ENCODE measurements around the gene LARP1.

The LARP1 gene

GRCh38 chr5:154849791-154850201, 94.6 kb downstream of the LARP1 start:
- Histone ChIP-seq H3K27ac (ENCODE audit: insufficient read depth, low read depth, low read length, poor library complexity, severe bottlenecking) (peak overlapping the region; percentile 38), H3K9me3 (ENCODE audit: control insufficient read depth, low read length) (no peaks in the 10 kb centered on the region), H3K4me1 (ENCODE audit: control insufficient read depth, insufficient read depth, low read length) (no peaks in the 10 kb centered on the region), H3K4me3 (ENCODE audit: insufficient read depth, low read depth, low read length) (peak overlapping the region; percentile 44), H3K36me3 (ENCODE audit: control insufficient read depth, insufficient read depth, low read length) (no peaks in the 10 kb centered on the region), H3K27me3 (ENCODE audit: control insufficient read depth, insufficient read depth, low read length, poor library complexity, severe bottlenecking) (no peaks in the 10 kb centered on the region)
- 77 to 80% methylated on average over 2 of the region's 2 CpGs for WGBS, 2 experiments

DNA sequence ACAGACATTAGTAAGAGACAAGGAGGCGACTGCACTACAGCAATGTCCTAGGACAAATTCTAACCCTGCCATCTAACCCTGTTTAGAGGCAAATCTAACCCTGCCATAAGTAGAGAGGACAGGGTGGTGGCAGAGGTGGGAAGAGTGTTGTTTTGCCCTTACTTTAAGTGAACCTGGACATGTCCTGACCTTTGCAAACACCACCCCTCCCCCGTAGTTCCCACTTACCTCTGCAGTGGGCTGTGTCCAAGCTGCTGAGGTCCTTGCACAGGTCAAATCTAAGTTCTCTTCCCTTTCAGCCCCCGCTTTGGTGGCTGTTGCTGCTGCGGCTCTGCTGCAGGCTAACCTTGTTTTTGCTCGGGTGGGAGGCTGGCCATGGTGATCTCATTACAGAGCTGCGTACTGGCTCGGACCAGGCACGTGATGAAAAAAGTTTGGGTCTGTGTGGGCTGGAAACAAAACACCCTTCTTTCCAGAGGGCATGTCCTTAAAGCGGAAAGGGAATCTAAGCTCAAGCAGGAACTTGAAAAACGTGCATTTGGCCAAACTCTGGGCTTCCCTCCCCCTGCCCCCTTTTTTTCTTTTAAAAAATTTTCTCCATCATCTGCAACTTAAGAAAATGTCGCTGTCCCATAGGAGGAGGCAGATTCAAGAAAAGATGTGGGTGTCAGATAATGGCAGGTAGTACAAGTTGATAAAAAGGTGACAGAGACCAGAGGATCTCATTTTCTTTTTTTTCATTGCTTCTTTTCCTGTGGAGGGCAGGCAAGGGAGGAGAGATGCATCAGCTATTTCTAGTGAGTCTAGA, 95.3 kb downstream of the LARP1 start, which contains the start of gene FAXDC2:
Gene FAXDC2, minus strand, starts transcription at position 349 of the 808 bp plus-strand sequence. CDS start 12,425 bp downstream, outside the sequence.
- no peaks in the 10 kb centered on the region for H3K27me3 ChIP-seq (ENCODE audit: control insufficient read depth, insufficient read depth, low read length, poor library complexity, severe bottlenecking)
- H3K4me1 ChIP-seq (ENCODE audit: control insufficient read depth, insufficient read depth, low read length), result no peaks in the 10 kb centered on the region
- no peaks in the 10 kb centered on the region for H3K36me3 ChIP-seq (ENCODE audit: control insufficient read depth, insufficient read depth, low read length)
- 10 to 14% methylated on average over 11 of the region's 11 CpGs for WGBS, 2 experiments
- H3K27ac ChIP-seq (ENCODE audit: insufficient read depth, low read depth, low read length, poor library complexity, severe bottlenecking), result peak within 1 kb of the TSS; percentile 38
- H3K4me3 ChIP-seq (ENCODE audit: insufficient read depth, low read depth, low read length), result peak within 1 kb of the TSS; percentile 44
- no peaks in the 10 kb centered on the region for H3K9me3 ChIP-seq (ENCODE audit: control insufficient read depth, low read length)

GRCh38 chr5:154851351-154851750, 96.2 kb downstream of the LARP1 start:
- no peaks in the 10 kb centered on the region for H3K9me3 ChIP-seq (ENCODE audit: control insufficient read depth, low read length)
- H3K27me3 ChIP-seq (ENCODE audit: control insufficient read depth, insufficient read depth, low read length, poor library complexity, severe bottlenecking), result no peaks in the 10 kb centered on the region
- H3K4me3 ChIP-seq (ENCODE audit: insufficient read depth, low read depth, low read length), result no peak overlapping the region
- WGBS, 2 experiments, result 92 to 96% methylated on average over 3 of the region's 3 CpGs
- H3K4me1 ChIP-seq (ENCODE audit: control insufficient read depth, insufficient read depth, low read length), result no peaks in the 10 kb centered on the region
- no peaks in the 10 kb centered on the region for H3K36me3 ChIP-seq (ENCODE audit: control insufficient read depth, insufficient read depth, low read length)
- no peak overlapping the region for H3K27ac ChIP-seq (ENCODE audit: insufficient read depth, low read depth, low read length, poor library complexity, severe bottlenecking)

GRCh38 chr5:154857530-154858296, 102.5 kb downstream of the LARP1 start:
- H3K9me3 ChIP-seq (ENCODE audit: control insufficient read depth, low read length), result no peaks in the 10 kb centered on the region
- H3K27ac ChIP-seq (ENCODE audit: insufficient read depth, low read depth, low read length, poor library complexity, severe bottlenecking), result peak overlapping the region; percentile 99
- H3K27me3 ChIP-seq (ENCODE audit: control insufficient read depth, insufficient read depth, low read length, poor library complexity, severe bottlenecking), result no peaks in the 10 kb centered on the region
- H3K36me3 ChIP-seq (ENCODE audit: control insufficient read depth, insufficient read depth, low read length), result no peaks in the 10 kb centered on the region
- H3K4me1 ChIP-seq (ENCODE audit: control insufficient read depth, insufficient read depth, low read length), result peaks cover 3% of the 10 kb centered on the region
- peak overlapping the region; percentile 87 for H3K4me3 ChIP-seq (ENCODE audit: insufficient read depth, low read depth, low read length)
- 0 to 1% methylated on average over 58 to 59 of the region's 59 CpGs for WGBS, 2 experiments

DNA sequence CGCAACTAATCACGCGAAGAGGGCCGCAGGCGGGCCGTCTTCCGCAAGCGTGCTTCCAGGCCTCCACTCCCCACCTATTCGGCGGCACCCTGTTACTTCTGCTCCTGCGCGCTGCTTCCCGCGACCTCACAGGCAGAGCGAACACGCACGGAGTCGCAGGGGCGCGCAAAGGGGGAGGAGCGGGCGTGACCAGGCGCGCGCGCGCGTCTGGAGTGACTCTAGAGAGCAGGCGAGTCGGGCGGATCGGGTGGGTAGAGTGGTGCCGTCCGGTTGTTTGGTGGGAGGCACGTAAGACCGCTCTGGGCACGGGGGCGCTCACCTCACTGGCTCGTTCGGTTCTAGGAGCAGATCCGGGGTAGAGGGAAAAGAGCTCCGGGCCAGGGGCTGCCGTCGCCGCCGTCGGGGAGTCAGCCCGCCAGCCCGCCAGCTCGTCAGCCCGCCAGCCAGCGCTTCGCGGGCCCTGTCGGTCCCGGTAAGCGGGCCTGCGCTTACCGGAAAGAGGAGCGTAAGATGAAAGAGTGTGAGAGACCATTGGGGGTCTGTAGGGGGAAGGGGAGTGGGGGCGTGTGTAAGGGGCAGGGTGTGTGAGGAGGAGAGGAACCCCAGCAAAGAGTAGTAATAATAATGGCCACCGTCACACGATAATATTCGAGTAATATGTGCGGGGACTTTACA, 103.3 kb downstream of the LARP1 start, which contains the start of gene CNOT8:
Gene CNOT8, plus strand, starts transcription at position 331 of the 675 bp plus-strand sequence. CDS start 4,652 bp downstream, outside the sequence.
- 0% methylated on average over 65 of the region's 65 CpGs for WGBS, 2 experiments
- Histone ChIP-seq H3K27me3 (ENCODE audit: control insufficient read depth, insufficient read depth, low read length, poor library complexity, severe bottlenecking) (no peaks in the 10 kb centered on the region), H3K4me3 (ENCODE audit: insufficient read depth, low read depth, low read length) (peak within 1 kb of the TSS; percentile 87), H3K4me1 (ENCODE audit: control insufficient read depth, insufficient read depth, low read length) (peaks cover 3% of the 10 kb centered on the region), H3K36me3 (ENCODE audit: control insufficient read depth, insufficient read depth, low read length) (no peaks in the 10 kb centered on the region), H3K27ac (ENCODE audit: insufficient read depth, low read depth, low read length, poor library complexity, severe bottlenecking) (peak within 1 kb of the TSS; percentile 99), H3K9me3 (ENCODE audit: control insufficient read depth, low read length) (no peaks in the 10 kb centered on the region)

DNA sequence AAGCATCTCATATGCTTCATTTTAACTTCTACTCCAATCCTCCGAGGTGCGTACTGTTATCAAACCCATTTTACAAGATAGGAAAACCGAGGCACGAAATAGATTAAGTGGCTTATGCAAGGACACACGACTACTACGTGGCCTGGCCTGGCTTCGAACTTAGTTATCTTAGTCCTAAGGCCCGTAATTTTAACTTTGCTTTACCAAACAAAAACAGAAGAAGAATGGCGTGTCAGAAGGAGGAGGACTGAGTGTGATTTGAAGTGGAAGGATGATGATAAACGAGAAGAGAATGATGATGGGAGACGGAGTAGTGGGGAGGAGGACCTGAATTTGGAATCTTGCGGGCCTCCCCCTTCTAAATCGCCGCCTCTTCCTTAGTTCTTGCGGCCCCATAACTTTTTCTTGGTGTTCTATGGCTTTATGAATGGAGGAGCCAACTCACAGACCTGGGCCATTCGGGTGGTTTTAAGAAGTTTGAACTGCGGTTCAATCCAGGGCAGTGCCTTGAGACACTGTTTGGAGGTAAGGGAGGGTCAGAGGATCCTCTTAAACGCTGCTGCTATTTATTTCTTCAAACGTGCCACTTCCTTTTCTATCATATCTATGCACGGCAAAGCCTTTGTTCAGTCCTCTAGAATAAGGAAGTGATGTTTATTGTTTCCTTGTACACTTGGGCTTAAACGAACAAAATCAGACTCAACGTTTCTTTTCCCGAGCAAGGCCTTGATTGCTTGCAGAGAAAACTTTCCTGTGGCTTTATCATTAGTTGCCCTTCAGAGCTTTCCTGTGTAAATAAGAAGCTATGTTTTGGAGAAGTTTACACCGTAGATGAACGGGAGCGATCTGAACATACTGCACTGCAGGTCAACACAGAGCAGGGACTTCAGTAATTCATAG, 104.0 kb downstream of the LARP1 start:
- H3K9me3 ChIP-seq (ENCODE audit: control insufficient read depth, low read length), result no peaks in the 10 kb centered on the region
- peak overlapping the region; percentile 87 for H3K4me3 ChIP-seq (ENCODE audit: insufficient read depth, low read depth, low read length)
- no peaks in the 10 kb centered on the region for H3K27me3 ChIP-seq (ENCODE audit: control insufficient read depth, insufficient read depth, low read length, poor library complexity, severe bottlenecking)
- peak overlapping the region; percentile 99 for H3K27ac ChIP-seq (ENCODE audit: insufficient read depth, low read depth, low read length, poor library complexity, severe bottlenecking)
- no peaks in the 10 kb centered on the region for H3K36me3 ChIP-seq (ENCODE audit: control insufficient read depth, insufficient read depth, low read length)
- H3K4me1 ChIP-seq (ENCODE audit: control insufficient read depth, insufficient read depth, low read length), result peaks cover 3% of the 10 kb centered on the region
- 14 to 18% methylated on average over 24 to 26 of the region's 26 CpGs for WGBS, 2 experiments

DNA sequence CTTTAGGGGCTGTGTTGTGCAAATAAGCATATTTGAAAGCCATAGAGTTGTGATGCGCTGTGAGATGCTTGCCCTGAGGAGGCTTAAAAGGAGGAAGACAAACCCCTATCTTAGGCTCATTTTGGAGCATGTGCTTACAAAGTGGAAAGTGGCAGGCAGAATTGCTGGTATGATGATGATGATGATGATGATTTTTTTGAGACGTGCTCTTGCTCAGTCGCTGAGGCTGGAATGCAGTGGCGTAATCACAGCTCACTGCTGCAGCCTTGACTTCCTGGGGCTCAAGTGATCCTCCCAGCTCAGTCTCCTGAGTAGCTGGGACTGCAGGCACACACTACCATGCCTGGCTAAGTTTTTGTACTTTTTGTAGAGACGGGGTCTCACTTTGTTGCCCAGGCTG, 104.9 kb downstream of the LARP1 start:
- WGBS, 2 experiments, result 59 to 63% methylated on average over 5 of the region's 5 CpGs
- peaks cover 3% of the 10 kb centered on the region for H3K4me1 ChIP-seq (ENCODE audit: control insufficient read depth, insufficient read depth, low read length)
- H3K27me3 ChIP-seq (ENCODE audit: control insufficient read depth, insufficient read depth, low read length, poor library complexity, severe bottlenecking), result no peaks in the 10 kb centered on the region
- no peaks in the 10 kb centered on the region for H3K9me3 ChIP-seq (ENCODE audit: control insufficient read depth, low read length)
- no peak overlapping the region for H3K27ac ChIP-seq (ENCODE audit: insufficient read depth, low read depth, low read length, poor library complexity, severe bottlenecking)
- no peaks in the 10 kb centered on the region for H3K36me3 ChIP-seq (ENCODE audit: control insufficient read depth, insufficient read depth, low read length)
- peak overlapping the region; percentile 87 for H3K4me3 ChIP-seq (ENCODE audit: insufficient read depth, low read depth, low read length)

DNA sequence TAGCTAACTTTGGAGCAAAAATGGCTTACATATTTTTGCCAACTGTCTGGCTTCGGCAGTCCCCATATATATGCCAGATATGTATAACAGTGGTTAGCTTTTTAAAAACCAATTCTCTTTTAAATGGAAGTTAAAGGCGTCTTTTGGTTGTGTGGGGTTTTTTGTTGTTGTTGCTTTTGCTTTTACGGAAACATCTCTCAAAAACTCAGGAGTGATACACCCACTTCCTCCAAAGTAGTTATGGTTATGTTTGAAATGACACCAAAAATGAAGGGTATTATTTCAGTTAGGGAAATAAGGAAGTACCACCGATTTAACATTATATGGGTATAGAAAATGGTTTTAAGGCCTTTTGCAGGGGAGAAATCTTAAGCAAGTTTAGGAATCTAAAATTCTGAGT, 105.6 kb downstream of the LARP1 start:
- no peaks in the 10 kb centered on the region for H3K27me3 ChIP-seq (ENCODE audit: control insufficient read depth, insufficient read depth, low read length, poor library complexity, severe bottlenecking)
- 91 to 95% methylated on average over 2 to 4 of the region's 4 CpGs for WGBS, 2 experiments
- peaks cover 3% of the 10 kb centered on the region for H3K4me1 ChIP-seq (ENCODE audit: control insufficient read depth, insufficient read depth, low read length)
- H3K4me3 ChIP-seq (ENCODE audit: insufficient read depth, low read depth, low read length), result no peak overlapping the region
- H3K36me3 ChIP-seq (ENCODE audit: control insufficient read depth, insufficient read depth, low read length), result peaks cover 4% of the 10 kb centered on the region
- H3K9me3 ChIP-seq (ENCODE audit: control insufficient read depth, low read length), result no peaks in the 10 kb centered on the region
- no peak overlapping the region for H3K27ac ChIP-seq (ENCODE audit: insufficient read depth, low read depth, low read length, poor library complexity, severe bottlenecking)

DNA sequence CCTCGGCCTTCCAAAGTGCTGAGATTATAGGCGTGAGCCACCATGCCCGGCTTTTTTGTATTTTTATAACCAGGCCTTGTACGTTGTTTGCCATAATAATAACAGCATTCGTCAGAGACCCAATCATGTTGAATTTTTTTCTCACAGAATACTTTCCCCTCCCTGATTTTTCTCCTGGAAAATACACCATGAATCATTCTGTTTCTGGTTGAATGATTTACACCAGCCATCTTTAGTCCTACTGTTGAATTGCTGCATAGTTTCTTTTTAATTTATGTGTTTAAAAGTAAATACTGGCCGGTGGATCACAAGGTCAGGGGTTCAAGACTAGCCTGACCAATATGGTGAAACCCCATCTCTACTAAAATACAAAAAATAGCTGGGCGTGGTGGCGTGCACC, 106.8 kb downstream of the LARP1 start:
- WGBS, 2 experiments, result 92 to 95% methylated on average over 8 of the region's 8 CpGs
- no peak overlapping the region for H3K4me3 ChIP-seq (ENCODE audit: insufficient read depth, low read depth, low read length)
- no peaks in the 10 kb centered on the region for H3K9me3 ChIP-seq (ENCODE audit: control insufficient read depth, low read length)
- no peaks in the 10 kb centered on the region for H3K27me3 ChIP-seq (ENCODE audit: control insufficient read depth, insufficient read depth, low read length, poor library complexity, severe bottlenecking)
- H3K4me1 ChIP-seq (ENCODE audit: control insufficient read depth, insufficient read depth, low read length), result peaks cover 1% of the 10 kb centered on the region
- peaks cover 9% of the 10 kb centered on the region for H3K36me3 ChIP-seq (ENCODE audit: control insufficient read depth, insufficient read depth, low read length)
- no peak overlapping the region for H3K27ac ChIP-seq (ENCODE audit: insufficient read depth, low read depth, low read length, poor library complexity, severe bottlenecking)
